Measurements from ENCODE around the gene PLXDC2. TPM values are rescaled to one million over a fixed set of nuclear protein-coding genes. Genes with fewer than 3 reads are reported as not detected.

Gene PLXDC2
- total RNA-seq, 1 donor from 2014 or later: 1.3 TPM

- Histone ChIP-seq H3K4me3 (ENCODE audit: low read depth, low read length) (no peak overlapping the region), H3K36me3 (ENCODE audit: control insufficient read depth, insufficient read depth, low read length) (no peaks in the 10 kb centered on the region), H3K27me3 (ENCODE audit: control insufficient read depth, insufficient read depth, low read length) (no peaks in the 10 kb centered on the region)
- DNase-seq (ENCODE audit: low read depth) (no peak), FAIRE-seq (no peak)
- no peak for TF ChIP-seq CTCF (IDR thresholded peaks at IDR 0.05; ENCODE audit: insufficient read depth, low read length, severe bottlenecking)
These were observed 341.9 kb downstream of the PLXDC2 start for GRCh38 chr10:20158086-20158485.

GRCh38 chr10:20162123-20162522 lies 345.9 kb downstream of the PLXDC2 start:
- no peak for DNase-seq (ENCODE audit: low read depth)
- no peak for FAIRE-seq

GRCh38 chr10:20166096-20166675 lies 350.0 kb downstream of the PLXDC2 start:
- DNase-seq (ENCODE audit: low read depth) (no peak), FAIRE-seq (no peak)
- Histone ChIP-seq H3K36me3 (ENCODE audit: control insufficient read depth, insufficient read depth, low read length) (no peaks in the 10 kb centered on the region), H3K27me3 (ENCODE audit: control insufficient read depth, insufficient read depth, low read length) (no peaks in the 10 kb centered on the region), H3K4me3 (ENCODE audit: low read depth, low read length) (no peak overlapping the region)
- TF ChIP-seq CTCF (IDR thresholded peaks at IDR 0.05; ENCODE audit: insufficient read depth, low read length, severe bottlenecking): no peak

More at GRCh38 chr10:20162123-20162522, 345.9 kb downstream of the PLXDC2 start:
- Histone ChIP-seq H3K4me3 (ENCODE audit: low read depth, low read length) (no peak overlapping the region), H3K36me3 (ENCODE audit: control insufficient read depth, insufficient read depth, low read length) (no peaks in the 10 kb centered on the region), H3K27me3 (ENCODE audit: control insufficient read depth, insufficient read depth, low read length) (no peaks in the 10 kb centered on the region)
- no peak for TF ChIP-seq CTCF (IDR thresholded peaks at IDR 0.05; ENCODE audit: insufficient read depth, low read length, severe bottlenecking)

DNA sequence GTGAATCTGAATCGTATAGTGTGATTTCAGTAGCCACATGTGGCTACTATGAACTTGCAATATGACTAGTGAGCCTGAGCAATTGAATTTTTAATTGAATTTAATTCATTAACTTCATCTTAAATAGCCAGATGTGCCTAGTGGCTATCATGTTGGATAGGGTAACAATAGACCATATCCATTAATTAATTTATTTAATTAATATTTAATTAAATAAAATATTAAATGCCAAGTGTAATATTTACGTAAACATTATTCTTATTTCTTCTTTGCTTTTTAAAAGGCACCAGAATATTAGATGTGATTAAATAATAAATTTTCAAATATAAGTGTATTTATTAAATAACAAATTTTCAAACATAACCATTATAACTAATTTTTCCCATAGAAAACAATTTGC lies 354.4 kb downstream of the PLXDC2 start:
- Histone ChIP-seq H3K36me3 (ENCODE audit: control insufficient read depth, insufficient read depth, low read length) (no peaks in the 10 kb centered on the region), H3K4me3 (ENCODE audit: low read depth, low read length) (no peak overlapping the region), H3K27me3 (ENCODE audit: control insufficient read depth, insufficient read depth, low read length) (no peaks in the 10 kb centered on the region)
- TF ChIP-seq CTCF (IDR thresholded peaks at IDR 0.05; ENCODE audit: insufficient read depth, low read length, severe bottlenecking): no peak
- FAIRE-seq (no peak), DNase-seq (ENCODE audit: low read depth) (no peak)

DNA sequence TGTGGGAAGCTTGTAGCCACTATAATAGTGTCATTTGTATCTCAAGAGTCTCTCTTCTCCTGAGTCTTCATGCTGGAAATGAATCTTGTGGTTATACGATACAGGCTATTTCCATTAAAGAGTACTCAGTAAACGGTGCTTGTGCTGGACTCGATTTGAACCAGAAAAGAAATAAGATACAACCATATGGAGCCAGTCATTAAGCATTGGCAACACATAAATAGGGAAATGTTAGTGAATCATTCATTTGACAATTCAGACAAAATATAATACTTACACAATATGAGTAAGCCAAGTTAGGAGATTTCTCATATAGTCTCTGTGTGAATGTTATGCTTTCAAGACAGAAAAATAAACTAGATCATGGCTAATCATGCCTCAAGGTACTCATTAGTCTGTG lies 356.8 kb downstream of the PLXDC2 start:
- TF ChIP-seq CTCF (IDR thresholded peaks at IDR 0.05; ENCODE audit: insufficient read depth, low read length, severe bottlenecking): no peak
- Histone ChIP-seq H3K4me3 (ENCODE audit: low read depth, low read length) (no peak overlapping the region), H3K36me3 (ENCODE audit: control insufficient read depth, insufficient read depth, low read length) (no peaks in the 10 kb centered on the region), H3K27me3 (ENCODE audit: control insufficient read depth, insufficient read depth, low read length) (no peaks in the 10 kb centered on the region)
- DNase-seq (ENCODE audit: low read depth) (peak; percentile 1), FAIRE-seq (no peak)

DNA sequence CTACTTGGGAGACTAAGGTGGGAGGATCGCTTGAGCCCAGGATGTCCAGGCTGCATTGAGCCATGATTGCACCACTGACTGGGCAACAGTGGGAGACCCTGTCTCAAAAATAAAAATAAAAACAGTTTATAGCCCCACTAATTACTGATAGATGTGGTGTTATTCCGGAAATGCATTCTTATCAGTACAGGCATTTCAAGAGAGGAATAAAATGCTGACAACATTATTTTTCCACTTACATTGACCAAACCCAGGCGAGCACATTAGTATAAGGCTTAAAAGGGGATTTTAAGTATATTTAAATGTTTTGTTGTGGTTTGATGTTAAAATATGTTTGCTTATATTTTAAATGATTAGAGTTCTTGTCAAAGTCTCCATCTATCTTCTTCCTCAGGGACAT lies 359.5 kb downstream of the PLXDC2 start:
- Histone ChIP-seq H3K4me3 (ENCODE audit: low read depth, low read length) (no peak overlapping the region), H3K36me3 (ENCODE audit: control insufficient read depth, insufficient read depth, low read length) (no peaks in the 10 kb centered on the region), H3K27me3 (ENCODE audit: control insufficient read depth, insufficient read depth, low read length) (no peaks in the 10 kb centered on the region)
- DNase-seq (ENCODE audit: low read depth) (no peak), FAIRE-seq (no peak)
- no peak for TF ChIP-seq CTCF (IDR thresholded peaks at IDR 0.05; ENCODE audit: insufficient read depth, low read length, severe bottlenecking)
